Parathyroid adenoma (tissue), 2 donors: ENCODE results near the gene RASAL2.

Experiments
- H2AFZ ChIP-seq: fragments of 300-600 bp; sonication (generic); one replicate; pipeline ENCODE4 v1.7.0; 2017; ENCODE audit warnings: antibody characterized with exemption, mild to moderate bottlenecking
- H3K27ac ChIP-seq: fragments of 300-600 bp; sonication (generic); one replicate; pipeline ENCODE4 v1.7.0; 2017
- H3K27me3 ChIP-seq: fragments of 300-600 bp; sonication (generic); one replicate; pipeline ENCODE4 v1.7.0; 2017; ENCODE audit warnings: low read length; ENCODE audit not compliant: control insufficient read depth, insufficient read depth
- H3K36me3 ChIP-seq: fragments of 300-600 bp; sonication (generic); one replicate; pipeline ENCODE4 v1.7.0; 2017; ENCODE audit warnings: low read length; ENCODE audit not compliant: control insufficient read depth, insufficient read depth
- H3K4me1 ChIP-seq: fragments of 300-600 bp; sonication (generic); one replicate; pipeline ENCODE4 v1.7.0; 2017; ENCODE audit warnings: control low read depth
- H3K4me2 ChIP-seq: fragments of 300-600 bp; sonication (generic); one replicate; pipeline ENCODE4 v1.7.0; 2017; ENCODE audit warnings: low read length
- H3K4me3 ChIP-seq: fragments of 300-600 bp; sonication (generic); one replicate; pipeline ENCODE4 v1.7.0; 2017; ENCODE audit warnings: low read depth, low read length
- H3K79me2 ChIP-seq: fragments of 300-600 bp; sonication (generic); one replicate; pipeline ENCODE4 v1.7.0; 2017; ENCODE audit warnings: control low read depth
- H3K9ac ChIP-seq: fragments of 300-600 bp; sonication (generic); one replicate; pipeline ENCODE4 v1.7.0; 2017; ENCODE audit warnings: mild to moderate bottlenecking
- H3K9me3 ChIP-seq: fragments of 300-600 bp; sonication (generic); one replicate; pipeline ENCODE4 v1.7.0; 2017; ENCODE audit warnings: low read length; ENCODE audit not compliant: control insufficient read depth
- CTCF ChIP-seq: fragments of 300-600 bp; sonication (generic); IDR thresholded peaks from one replicate; pipeline ENCODE4 v1.7.0; 2017; ENCODE audit warnings: antibody characterized with exemption, mild to moderate bottlenecking
- donor health status: primary hyperparathyroidism.

The RASAL2 gene

GRCh38 chr1:178055779-178056471 lies 38.0 kb upstream of the RASAL2 start:
- no peaks in the 10 kb centered on the region for H3K36me3 ChIP-seq
- no peak for TF ChIP-seq CTCF
- peak overlapping the region; percentile 28 for H2AFZ ChIP-seq
- H3K4me2 ChIP-seq = no peak overlapping the region
- no peaks in the 10 kb centered on the region for H3K27me3 ChIP-seq
- no peaks in the 10 kb centered on the region for H3K79me2 ChIP-seq
- peak overlapping the region; percentile 80 for H3K27ac ChIP-seq
- H3K9me3 ChIP-seq = no peaks in the 10 kb centered on the region
- H3K4me1 ChIP-seq = no peaks in the 10 kb centered on the region
- no peak overlapping the region for H3K9ac ChIP-seq
- H3K4me3 ChIP-seq = no peak overlapping the region

GRCh38 chr1:178057141-178057765 lies 36.7 kb upstream of the RASAL2 start:
- Histone ChIP-seq H3K27ac (peak overlapping the region; percentile 80), H3K9me3 (no peaks in the 10 kb centered on the region), H2AFZ (no peak overlapping the region), H3K9ac (no peak overlapping the region), H3K4me2 (no peak overlapping the region), H3K79me2 (no peaks in the 10 kb centered on the region), H3K4me1 (no peaks in the 10 kb centered on the region), H3K4me3 (no peak overlapping the region), H3K27me3 (no peaks in the 10 kb centered on the region), H3K36me3 (no peaks in the 10 kb centered on the region)
- no peak for TF ChIP-seq CTCF

GRCh38 chr1:178057912-178058534 lies 35.9 kb upstream of the RASAL2 start:
- no peak overlapping the region for H2AFZ ChIP-seq
- no peak overlapping the region for H3K9ac ChIP-seq
- no peaks in the 10 kb centered on the region for H3K9me3 ChIP-seq
- H3K27me3 ChIP-seq = no peaks in the 10 kb centered on the region
- H3K4me1 ChIP-seq = no peaks in the 10 kb centered on the region
- no peaks in the 10 kb centered on the region for H3K79me2 ChIP-seq
- H3K27ac ChIP-seq = peak overlapping the region; percentile 80
- no peaks in the 10 kb centered on the region for H3K36me3 ChIP-seq
- no peak overlapping the region for H3K4me2 ChIP-seq
- H3K4me3 ChIP-seq = no peak overlapping the region
- TF ChIP-seq CTCF = no peak

- H3K27ac ChIP-seq = peak overlapping the region; percentile 6
These were observed 32.9 kb upstream of the RASAL2 start for GRCh38 chr1:178060789-178061556.

More at GRCh38 chr1:178060789-178061556, 32.9 kb upstream of the RASAL2 start:
- Histone ChIP-seq H3K9me3 (no peaks in the 10 kb centered on the region), H2AFZ (peak overlapping the region; percentile 28), H3K36me3 (no peaks in the 10 kb centered on the region), H3K4me1 (no peaks in the 10 kb centered on the region), H3K27me3 (no peaks in the 10 kb centered on the region), H3K79me2 (no peaks in the 10 kb centered on the region), H3K9ac (no peak overlapping the region), H3K4me2 (no peak overlapping the region), H3K4me3 (no peak overlapping the region)
- TF ChIP-seq CTCF = no peak
